ENCODE results near the gene NOD2.

Gene NOD2

DNA sequence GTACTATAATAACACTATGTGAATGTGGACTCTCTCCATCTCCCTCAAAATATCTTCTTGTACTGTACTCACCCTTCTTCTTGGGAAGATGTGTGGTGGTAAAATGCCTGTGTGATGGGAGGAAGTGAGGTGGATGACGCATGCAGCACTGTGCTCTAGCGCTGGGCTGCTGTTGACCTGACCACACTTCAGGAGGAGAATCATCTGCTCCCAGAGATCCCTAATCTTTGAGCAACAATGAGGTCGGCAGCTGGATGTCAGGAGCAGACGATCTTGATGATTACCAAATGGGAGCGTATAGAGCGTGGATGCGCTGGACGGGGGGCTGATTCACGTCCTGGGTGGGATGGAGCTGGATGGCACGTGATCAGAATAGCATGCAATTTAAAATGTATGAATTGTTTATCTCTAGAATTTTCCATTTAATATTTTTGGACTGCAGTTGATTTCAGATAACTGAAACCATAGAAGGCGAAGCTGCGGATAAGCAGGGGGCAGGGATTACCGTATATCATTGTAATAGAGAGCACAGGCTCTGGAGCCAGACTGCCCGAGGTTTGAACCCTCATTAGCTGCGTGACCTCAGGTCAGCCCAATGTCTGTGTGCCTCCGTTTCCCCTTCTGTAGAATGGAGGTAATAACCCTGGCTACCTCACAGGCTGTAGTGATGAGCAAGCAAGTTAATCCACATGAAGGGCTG lies 24.8 kb downstream of the NOD2 start:
- DNase-seq, result no peak

DNA sequence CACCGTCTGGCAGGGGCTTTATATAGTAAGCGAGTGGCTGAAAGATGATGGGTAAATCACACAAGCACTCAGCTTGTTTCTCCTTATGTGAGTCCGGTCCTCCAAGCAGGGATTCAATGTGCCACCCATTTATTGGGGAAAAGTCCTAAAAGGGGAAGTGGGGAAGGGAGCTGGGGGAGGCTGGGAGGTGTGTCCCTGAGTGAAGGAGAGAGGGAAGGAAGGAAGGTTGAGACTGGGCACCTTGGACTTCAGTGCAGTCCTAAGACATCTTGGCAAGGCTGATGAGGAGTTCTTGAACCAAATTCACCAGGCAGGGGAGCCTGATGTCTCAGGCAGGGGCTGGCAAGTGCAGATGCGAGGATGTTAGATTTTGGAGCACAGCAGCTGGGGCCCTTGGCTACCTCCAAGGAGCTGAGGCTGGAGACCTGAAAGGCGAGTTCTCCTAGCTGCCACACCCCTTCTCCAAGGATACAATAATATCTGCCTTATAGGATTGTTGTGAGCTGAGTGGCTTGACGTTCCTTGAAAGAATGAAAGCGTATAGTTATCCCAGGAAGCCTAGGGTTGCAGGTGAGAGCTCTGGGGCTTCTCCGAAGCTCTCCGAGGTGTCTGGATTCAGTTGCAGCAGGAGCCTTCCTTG lies 25.5 kb downstream of the NOD2 start:
- DNase-seq, result no peak

DNA sequence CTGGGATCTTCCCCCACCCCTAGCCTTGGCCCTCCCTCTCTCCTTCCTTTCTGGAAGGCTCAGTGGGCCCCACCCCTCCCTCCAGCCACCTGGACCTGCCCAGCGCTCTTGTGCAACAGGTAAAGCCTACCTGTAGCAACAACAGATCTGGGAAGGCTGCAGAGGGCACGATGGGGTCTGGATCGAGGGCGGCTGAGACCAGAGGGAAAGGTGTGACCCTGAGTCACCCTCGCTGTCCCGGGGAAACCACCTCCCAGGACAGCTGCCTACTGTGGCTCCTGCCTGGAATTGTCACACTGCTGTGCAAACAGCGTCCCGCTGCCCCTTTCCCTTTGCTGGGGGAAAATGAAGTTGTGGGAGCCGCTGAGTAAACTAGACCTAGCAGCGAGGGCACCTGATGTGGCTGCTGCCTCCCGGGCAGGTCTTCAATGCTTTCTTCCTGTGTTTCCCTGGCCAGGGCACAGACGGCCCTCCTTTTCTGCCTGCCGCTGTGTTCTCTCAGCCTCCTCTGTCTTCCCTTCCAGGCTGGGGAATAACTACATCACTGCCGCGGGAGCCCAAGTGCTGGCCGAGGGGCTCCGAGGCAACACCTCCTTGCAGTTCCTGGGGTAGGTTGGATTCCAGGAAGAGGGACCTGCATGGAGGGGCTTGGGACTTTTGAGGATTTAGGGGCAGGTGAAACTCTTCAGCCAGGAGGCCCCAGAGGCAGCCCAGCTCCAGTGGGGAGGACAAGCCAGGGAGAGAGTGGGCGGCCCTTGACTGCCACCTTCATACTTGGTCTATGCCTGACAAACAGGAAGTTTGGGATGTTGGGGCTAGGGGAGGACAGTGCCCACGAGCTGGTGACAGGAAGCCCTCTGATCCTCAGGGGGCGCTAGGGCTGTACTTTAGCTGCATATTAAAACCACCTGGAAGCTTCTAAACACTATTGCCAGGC lies 26.3 kb downstream of the NOD2 start:
- DNase-seq, result no peak

DNA sequence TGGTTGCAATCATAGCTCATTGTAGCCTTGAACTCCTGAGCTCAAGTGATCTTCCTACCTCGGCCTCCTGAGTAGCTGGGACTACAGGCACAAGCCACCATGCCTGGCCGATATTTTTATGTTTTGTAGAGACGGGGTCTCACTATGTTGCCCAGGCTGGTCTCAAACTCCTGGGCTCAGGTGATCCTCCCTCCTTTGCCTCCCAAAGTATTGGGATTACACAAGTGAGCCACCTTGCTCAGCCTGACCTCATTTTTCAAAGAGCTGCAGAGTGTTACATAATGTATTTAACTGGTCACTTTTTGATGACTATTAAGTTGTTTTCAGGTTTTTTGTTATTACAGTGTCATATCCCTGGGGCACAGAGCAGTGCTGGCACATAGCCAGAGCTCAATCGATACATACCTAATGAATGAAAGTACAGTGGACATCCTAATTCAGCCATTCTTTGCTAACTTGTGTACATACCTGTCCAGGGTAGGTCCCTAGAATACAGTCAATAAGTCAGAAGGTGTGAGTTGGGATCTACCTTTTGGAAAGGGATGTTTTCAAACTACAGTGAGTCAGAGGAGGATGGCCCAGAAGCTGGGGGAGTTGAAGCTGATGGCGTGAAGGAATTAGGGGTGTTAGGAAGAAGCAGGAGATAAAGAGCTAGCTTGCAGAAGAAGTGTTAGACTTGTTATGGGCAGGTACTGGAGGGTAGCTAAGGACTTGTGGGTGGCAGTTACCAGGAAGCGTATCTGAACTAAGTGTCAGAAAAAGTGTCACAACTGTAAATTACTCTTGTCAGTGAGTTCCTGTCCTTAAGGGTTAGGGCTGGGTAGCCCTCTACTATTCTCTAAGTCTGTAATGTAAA lies 28.4 kb downstream of the NOD2 start:
- no peak for DNase-seq

DNA sequence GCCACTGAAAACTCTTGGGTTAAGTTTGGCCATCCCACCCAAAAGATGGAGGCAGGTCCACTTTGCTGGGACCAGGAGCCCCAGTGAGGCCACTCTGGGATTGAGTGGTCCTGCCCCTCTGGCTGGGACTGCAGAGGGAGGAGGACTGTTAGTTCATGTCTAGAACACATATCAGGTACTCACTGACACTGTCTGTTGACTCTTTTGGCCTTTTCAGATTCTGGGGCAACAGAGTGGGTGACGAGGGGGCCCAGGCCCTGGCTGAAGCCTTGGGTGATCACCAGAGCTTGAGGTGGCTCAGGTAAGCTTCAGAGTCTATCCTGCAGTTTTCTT lies 29.0 kb downstream of the NOD2 start:
- DNase-seq, result no peak

DNA sequence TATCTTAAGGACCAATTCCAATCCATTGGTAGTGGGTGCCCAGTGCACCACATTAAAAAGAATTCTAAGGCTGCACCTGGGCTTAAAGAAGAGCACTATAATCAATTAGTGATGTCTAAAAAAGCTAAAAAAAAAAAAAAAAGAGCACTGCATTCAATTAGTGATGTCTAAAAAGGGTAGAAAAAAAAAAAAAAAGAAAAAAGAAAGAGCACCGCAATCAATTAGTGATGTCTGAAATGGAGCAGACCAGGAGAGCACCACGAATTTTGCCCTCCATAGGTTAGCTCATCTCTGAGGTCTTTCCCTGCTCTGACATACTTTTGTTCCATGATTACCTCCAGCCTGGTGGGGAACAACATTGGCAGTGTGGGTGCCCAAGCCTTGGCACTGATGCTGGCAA lies 29.6 kb downstream of the NOD2 start:
- DNase-seq, result no peak

DNA sequence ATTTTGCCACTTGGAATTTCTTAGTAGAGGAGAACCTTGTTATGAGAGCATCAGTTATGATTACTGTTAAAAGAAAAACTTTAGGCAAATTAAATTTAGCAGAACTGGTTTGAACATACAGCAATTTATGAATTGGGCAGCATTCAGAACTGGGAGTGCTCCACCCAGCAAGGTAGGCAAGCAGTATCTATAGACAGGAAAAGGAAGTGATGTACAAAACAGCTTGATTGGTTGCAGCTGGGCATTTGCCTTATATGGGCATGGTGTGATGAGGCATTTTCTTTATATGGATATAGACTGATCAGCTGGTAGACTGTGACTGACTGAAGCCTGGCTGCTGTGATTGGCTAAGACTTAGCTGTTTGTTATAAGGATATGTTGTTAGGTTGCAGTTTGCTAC lies 30.9 kb downstream of the NOD2 start:
- DNase-seq, result no peak

DNA sequence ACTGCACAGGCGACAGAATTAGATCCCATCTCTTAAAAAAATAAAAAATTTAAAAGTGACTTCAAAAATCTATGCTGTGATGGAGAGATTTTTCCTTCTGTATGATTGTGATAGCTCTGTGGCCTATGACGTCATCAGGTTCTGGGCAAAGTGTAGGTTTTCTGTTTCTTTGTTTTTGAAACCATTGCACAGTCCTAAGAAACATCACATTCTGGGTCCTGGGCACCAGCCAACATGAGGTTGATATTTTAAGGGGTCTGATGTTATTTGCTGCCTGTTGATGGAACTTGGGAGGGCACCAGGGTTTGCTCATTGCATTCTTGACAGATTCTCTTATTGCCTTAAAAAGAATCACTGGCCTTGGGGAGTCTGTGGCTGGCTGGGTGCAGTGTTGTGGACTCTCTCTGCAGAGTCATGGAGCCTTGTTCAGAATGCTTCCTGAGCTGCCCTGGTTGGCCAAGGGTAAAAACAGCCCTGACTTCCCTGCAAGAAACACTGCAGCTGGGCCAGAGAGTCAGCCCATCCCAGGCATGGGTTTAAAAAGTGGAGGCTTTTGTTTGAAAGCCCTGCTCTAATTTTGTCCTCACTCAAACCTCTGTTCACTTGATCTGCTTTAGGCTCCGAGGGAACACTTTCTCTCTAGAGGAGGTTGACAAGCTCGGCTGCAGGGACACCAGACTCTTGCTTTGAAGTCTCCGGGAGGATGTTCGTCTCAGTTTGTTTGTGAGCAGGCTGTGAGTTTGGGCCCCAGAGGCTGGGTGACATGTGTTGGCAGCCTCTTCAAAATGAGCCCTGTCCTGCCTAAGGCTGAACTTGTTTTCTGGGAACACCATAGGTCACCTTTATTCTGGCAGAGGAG lies 38.0 kb downstream of the NOD2 start:
- no peak for DNase-seq

DNA sequence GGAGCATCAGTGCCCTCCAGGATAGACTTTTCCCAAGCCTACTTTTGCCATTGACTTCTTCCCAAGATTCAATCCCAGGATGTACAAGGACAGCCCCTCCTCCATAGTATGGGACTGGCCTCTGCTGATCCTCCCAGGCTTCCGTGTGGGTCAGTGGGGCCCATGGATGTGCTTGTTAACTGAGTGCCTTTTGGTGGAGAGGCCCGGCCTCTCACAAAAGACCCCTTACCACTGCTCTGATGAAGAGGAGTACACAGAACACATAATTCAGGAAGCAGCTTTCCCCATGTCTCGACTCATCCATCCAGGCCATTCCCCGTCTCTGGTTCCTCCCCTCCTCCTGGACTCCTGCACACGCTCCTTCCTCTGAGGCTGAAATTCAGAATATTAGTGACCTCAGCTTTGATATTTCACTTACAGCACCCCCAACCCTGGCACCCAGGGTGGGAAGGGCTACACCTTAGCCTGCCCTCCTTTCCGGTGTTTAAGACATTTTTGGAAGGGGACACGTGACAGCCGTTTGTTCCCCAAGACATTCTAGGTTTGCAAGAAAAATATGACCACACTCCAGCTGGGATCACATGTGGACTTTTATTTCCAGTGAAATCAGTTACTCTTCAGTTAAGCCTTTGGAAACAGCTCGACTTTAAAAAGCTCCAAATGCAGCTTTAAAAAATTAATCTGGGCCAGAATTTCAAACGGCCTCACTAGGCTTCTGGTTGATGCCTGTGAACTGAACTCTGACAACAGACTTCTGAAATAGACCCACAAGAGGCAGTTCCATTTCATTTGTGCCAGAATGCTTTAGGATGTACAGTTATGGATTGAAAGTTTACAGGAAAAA lies 38.8 kb downstream of the NOD2 start:
- DNase-seq, result no peak

DNA sequence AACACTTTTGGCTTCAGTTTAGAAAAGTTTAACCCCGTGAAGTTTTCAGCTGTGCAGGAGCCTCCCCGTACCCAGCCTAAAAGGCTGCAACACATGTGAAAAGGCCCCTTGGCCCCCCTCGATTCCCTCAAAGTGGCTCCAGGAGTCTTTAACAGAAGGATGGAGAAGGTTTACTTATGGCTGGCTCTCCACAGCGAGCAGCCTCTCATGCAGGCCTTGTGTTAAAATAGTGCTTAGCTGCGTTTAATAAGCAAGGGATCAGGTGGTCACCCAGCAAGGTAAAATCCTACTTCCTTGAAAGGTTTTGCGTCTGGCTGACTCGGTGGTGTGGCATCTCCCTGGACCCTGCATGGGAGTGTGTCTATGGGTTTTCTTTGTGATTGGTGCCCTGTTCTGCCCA lies 40.1 kb downstream of the NOD2 start:
- DNase-seq, result no peak

DNA sequence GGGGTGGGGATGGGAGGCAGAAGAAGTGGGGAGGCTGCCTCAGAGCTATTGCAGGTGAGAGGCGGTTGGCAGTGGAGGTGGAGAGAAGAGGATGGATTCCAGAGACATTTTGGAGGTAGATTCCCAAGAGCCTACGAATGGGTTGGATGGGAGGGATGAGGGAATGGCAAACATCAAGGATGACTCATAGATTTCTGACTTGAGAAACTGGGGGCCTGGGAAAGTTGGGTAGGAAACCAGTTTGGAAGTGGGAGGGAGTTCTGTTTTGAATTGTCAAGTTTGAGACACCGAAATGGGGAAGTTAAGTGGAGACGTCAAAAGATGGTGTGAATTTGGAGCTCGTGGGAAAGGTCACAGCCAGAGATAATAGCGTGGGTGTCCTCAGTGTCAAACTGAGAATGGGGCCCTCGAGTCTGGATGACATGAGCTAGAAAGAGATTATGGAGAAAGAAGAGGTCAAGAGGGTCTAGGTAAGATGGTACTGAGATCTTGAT lies 42.3 kb downstream of the NOD2 start:
- no peak for DNase-seq

DNA sequence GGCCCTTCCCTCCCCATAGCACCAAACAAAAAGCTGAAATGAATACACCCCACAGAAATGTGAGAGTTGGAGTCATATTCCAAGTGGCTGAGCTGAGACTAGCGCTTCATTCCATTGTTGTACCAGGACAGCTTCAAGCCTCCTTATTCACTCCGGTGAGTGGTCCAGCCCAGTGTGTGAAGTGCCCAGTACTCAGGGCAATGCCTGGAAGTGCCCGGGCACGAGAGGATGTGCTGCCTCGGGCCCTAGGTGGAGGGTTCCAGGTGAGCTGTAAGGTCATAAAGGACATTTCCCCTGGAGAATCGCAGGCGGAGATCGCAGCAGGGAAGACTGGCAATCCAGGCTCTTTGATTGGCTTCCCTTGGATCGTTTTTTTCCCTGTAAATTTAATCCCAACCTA lies 43.0 kb downstream of the NOD2 start:
- no peak for DNase-seq

DNA sequence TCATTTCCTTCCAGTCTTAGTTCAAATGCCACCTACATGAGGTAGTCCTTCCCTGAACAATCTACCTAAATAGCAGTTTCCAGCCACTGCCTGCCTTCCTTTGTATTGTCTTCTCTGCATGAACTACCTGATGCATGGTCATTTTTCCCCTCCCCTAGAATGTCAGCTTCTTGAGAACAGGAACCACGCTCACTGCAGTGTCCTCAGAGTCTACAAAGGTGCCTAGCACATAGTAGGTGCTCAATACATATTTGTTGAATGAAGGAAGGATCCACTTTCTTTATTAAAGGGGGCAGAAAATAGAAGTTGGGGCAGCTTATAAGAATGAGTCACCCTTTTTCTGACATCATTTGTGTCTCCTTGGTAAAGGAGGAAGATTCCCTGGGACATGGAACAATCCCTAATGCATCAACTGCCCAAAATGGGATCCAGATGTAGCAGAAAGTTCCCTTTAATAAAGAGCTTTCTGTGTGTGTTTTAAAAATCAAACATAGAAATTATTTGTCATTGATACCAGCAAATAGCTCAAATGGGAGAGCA lies 44.1 kb downstream of the NOD2 start:
- no peak for DNase-seq

DNA sequence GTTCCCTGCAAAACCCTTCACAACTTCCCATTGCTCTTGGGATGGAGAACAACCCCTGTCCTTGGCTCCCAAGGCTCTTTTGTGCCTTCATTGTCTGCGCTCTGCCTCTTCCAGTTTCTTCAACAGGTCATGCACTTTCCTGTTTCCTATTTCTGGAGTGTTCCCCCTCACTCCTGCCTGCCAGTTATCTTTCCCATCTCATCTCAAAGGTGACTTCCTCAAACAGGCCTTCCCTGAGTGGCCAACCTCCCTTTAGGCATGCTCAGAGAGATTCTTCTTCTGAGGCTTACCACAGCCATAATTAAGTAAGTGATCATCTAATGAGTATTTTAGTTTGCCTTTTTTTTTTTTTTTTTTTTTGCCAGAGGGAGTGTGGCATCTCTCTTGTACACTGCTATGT lies 45.6 kb downstream of the NOD2 start:
- no peak for DNase-seq

DNA sequence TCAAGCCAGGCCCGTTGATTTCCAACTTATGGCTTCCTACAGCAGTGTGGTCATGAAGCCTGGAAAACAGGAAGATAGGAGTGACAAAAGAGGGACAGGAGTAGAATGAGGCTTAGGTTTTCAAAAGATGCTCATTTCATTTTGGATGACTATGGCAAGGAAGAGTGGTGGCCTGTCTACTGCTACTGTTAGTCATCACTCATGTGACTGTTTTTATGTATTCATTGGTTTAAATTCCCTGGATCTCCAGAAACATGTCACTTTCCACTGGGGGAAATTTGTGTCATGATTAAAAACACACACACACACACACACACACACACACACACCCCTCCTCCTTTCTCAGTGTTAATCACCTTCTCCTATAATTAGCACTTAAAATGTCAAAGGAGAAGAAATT lies 47.3 kb downstream of the NOD2 start:
- DNase-seq, result no peak

DNA sequence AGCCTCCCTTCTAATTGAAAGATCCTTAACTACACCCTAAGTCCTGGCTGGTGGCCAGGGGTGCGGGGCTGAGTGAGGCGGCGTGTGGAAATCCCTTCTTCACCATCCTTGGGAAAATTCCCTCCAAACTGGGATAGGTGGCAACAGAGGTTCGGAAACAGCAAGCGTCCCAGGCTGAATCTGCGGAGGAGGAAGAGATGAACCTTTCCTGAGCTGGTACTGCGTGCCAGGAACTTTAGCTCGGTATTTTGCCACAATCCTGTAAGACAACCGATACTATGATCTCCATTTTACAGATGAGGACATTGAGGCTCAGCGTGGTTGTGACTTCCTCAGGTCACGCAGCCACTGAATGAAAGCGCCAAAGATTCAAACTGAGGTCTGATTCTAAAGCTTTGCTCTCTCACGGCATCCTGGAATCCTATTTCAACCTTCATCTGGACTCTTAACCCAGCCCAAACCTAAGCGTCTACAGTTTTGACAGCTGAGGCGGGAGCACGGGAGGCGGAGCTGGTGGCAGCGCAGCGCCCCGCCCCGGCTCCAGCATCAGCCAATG lies 47.9 kb downstream of the NOD2 start:
- DNase-seq, result no peak

DNA sequence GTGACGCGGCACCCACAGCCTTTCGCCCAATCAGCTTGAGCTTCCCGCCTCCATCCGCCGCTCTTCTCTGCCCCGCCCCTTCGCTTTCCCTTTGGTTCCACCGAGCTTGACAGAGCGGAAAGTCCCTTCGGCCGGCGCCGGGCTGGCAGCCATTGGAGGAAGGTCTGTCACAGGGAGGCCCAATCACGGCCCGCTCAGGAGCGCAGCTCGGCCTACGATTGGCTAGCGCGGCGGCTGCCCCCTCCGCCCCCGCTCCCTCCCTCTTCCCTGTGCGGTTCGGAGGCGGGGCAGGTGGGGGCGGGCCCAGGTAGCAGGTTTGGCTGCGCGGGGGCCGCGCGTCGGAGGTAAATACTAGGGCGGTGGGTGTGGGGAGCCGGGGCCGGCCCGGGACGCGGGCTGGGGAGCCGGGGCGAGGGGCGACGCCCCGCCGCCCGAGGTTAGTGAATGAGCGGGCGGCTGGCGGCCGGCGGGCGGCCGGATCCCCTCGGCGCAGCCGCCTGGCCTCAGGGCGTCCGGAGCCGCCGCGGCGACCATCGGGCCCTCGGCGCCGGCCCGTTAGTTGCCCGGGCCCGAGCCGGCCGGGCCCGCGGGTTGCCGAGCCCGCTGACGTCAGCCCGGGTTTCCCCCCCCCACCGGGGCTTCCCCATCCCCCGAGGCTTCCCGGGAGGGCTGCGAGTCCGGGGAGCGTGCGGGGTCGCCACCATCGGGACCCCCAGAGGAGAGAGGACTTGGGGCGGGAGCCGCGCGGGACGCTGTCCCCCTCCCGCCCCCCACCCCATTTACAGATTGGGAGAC lies 48.6 kb downstream of the NOD2 start, which contains the start of gene CYLD:
Gene CYLD, plus strand, starts transcription at position 306 of the 795 bp plus-strand sequence. CDS start 7,613 bp downstream, outside the sequence.
- peak; percentile 100 for DNase-seq

DNA sequence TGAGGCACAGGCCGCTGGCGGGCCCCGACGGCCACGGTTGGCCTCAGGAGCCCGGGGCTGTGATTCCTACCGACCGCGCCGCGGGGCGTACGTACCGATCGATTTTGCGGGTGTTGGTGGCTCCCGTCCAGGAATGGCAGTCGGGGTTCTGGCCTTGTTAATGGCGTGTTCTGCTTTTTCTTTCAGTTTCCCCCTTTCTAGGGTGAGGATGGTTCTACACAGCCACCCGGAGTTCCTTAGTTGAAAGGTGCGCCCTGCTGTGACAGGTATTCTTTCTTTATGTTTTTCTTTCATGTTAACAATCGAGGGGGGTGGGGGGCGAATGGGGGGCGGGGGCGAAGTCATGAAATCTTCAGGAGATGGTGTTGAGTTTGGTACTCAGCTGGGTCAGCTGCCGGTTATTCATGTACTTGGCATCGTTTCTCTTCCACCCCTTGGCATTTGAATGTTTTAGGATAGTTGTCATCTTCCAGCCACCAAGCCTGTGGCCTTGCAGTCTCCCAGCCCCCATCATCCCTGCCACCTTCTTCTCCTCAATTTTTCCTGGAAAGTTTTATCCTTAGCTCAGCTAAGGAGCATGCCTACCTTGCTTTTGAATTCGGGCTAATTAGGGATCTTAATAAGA lies 49.3 kb downstream of the NOD2 start:
- no peak for DNase-seq
